GM12875 (cell line): ENCODE data around the gene TYMP.

Experiments used
- H3K4me3 ChIP-seq: one replicate; pipeline ENCODE4 v1.5.1; 2011; ENCODE audit warnings: low read depth, low read length, control low read depth
- CTCF ChIP-seq: IDR thresholded peaks from 2 replicates; pipeline ENCODE4 v1.5.1; 2011; ENCODE audit warnings: low read depth, mild to moderate bottlenecking, control low read depth, inconsistent platforms, low read length, moderate library complexity, borderline replicate concordance; ENCODE audit not compliant: insufficient read depth

TYMP gene

GRCh38 chr22:50550395-50550794 is 20.6 kb upstream of the TYMP start:
- no peak overlapping the region for H3K4me3 ChIP-seq
- TF ChIP-seq CTCF = no peak

- no peak for TF ChIP-seq CTCF
Observed at GRCh38 chr22:50548921-50549790, 19.3 kb upstream of the TYMP start.

GRCh38 chr22:50548040-50548920 is 18.5 kb upstream of the TYMP start:
- 0 out of 2 replicates have a peak, but pooled peaks have one; percentile 4 for TF ChIP-seq CTCF
- peak overlapping the region; percentile 56 for H3K4me3 ChIP-seq

More at GRCh38 chr22:50548921-50549790, 19.3 kb upstream of the TYMP start:
- H3K4me3 ChIP-seq = peak overlapping the region; percentile 56

DNA sequence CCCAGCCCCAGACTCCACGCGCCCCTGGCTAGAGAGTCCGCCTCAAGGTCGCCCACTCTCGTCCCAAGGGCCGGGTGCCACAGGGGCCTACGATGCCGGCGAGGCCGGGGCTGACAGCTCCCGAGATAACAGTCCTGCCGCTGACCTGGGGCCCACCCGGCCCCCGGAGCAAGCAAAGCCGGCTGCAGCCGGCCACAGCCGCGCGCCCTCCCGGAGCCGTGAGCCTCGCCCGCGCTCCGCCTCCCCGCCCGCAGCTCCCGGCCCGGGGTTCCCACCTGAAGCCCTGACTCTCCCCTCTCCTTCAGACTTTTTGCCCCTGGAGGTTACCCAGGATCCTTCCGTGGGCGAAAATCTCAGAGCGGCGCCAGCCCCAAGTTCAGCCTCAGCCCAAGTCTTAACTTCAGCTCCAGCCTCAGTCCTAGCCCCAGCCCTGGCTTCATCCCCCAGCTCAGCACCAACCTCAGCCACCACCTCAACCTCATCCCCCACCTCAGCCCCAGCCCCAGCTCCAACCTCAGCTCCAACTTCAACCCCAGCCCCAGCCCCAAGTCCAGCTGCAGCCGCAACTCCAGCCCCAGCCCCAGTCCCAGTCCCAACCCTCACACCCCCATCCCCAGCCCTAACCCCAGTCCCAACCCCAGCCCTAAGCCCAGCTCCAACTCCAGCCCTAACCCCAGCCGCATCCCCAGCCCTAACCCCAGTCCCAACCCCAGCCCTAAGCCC is 17.6 kb upstream of the TYMP start:
- TF ChIP-seq CTCF = no peak
- H3K4me3 ChIP-seq = no peak overlapping the region

- no peak overlapping the region for H3K4me3 ChIP-seq
Observed at GRCh38 chr22:50546326-50547262, 16.8 kb upstream of the TYMP start.

More at GRCh38 chr22:50546326-50547262, 16.8 kb upstream of the TYMP start:
- TF ChIP-seq CTCF = no peak
